ENCODE data around the gene ZNF577. TPM values are rescaled to one million over a fixed set of nuclear protein-coding genes. Genes with fewer than 3 reads are reported as not detected.

The ZNF577 gene
- total and polyA plus RNA-seq, 2 of the 13 experiments (the other 11 are each of a cell fraction or from before 2014, with no cell fraction given), result 5.7 to 7.6 TPM

- TF ChIP-seq MLXIP (CRISPR knock-in tag; IDR thresholded peaks at IDR 0.05; ENCODE audit: borderline replicate concordance), result no peak
- TF ChIP-seq STAG1 (CRISPR knock-in tag; IDR thresholded peaks at IDR 0.05), result peak; percentile 34
- TF ChIP-seq RAD51 (IDR thresholded peaks at IDR 0.05; ENCODE audit: borderline replicate concordance), result no peak
- TF ChIP-seq WIZ (CRISPR knock-in tag; IDR thresholded peaks at IDR 0.05), result no peak
- TF ChIP-seq HCFC1 (IDR thresholded peaks at IDR 0.05; ENCODE audit: low read depth, low read length), result peak; percentile 88
- TF ChIP-seq ZNF691 (CRISPR knock-in tag; IDR thresholded peaks at IDR 0.05; ENCODE audit: borderline replicate concordance, low read depth), result no peak
- no peak for TF ChIP-seq ZNF329 (CRISPR knock-in tag; IDR thresholded peaks at IDR 0.05; ENCODE audit: low read depth)
- TF ChIP-seq PRPF4 (IDR thresholded peaks at IDR 0.05; ENCODE audit: low read depth, low read length, poor library complexity, severe bottlenecking), result no peak
- TF ChIP-seq MATR3 (CRISPR knock-in tag; IDR thresholded peaks at IDR 0.05), result no peak
- TF ChIP-seq ZNF550 (CRISPR knock-in tag; IDR thresholded peaks at IDR 0.05; ENCODE audit: borderline replicate concordance), result no peak
- TF ChIP-seq AFF4 (CRISPR knock-in tag; IDR thresholded peaks at IDR 0.05), result no peak
- TF ChIP-seq ZNF383 (CRISPR knock-in tag; IDR thresholded peaks at IDR 0.05; ENCODE audit: borderline replicate concordance), result no peak
- TF ChIP-seq TIGD3 (CRISPR knock-in tag; IDR thresholded peaks at IDR 0.05; ENCODE audit: borderline replicate concordance), result no peak
- no peak for TF ChIP-seq TBX2 (CRISPR knock-in tag; IDR thresholded peaks at IDR 0.05; ENCODE audit: borderline replicate concordance)
- no peak for TF ChIP-seq ZNF644 (CRISPR knock-in tag; IDR thresholded peaks at IDR 0.05; ENCODE audit: low read depth)
- TF ChIP-seq ADNP (CRISPR knock-in tag; IDR thresholded peaks at IDR 0.05), result no peak
- TF ChIP-seq ZXDC (CRISPR knock-in tag; IDR thresholded peaks at IDR 0.05), result peak; percentile 61; the same call in 1 of the 2 replicates
Observed at GRCh38 chr19:51904331-51905165, 16.8 kb upstream of the ZNF577 start, which contains the start of gene ZNF649 (continued).
